GM18498 (cell line): ENCODE results near the gene SLC14A1.

ENCODE experiments used
- ATAC-seq: cut with Tn5 transposase; IDR thresholded peaks from one replicate; pipeline ENCODE4 v1.9.1; 2021; ENCODE audit warnings: mild to moderate bottlenecking, moderate library complexity; ENCODE audit not compliant: unreplicated experiment

SLC14A1 gene

DNA sequence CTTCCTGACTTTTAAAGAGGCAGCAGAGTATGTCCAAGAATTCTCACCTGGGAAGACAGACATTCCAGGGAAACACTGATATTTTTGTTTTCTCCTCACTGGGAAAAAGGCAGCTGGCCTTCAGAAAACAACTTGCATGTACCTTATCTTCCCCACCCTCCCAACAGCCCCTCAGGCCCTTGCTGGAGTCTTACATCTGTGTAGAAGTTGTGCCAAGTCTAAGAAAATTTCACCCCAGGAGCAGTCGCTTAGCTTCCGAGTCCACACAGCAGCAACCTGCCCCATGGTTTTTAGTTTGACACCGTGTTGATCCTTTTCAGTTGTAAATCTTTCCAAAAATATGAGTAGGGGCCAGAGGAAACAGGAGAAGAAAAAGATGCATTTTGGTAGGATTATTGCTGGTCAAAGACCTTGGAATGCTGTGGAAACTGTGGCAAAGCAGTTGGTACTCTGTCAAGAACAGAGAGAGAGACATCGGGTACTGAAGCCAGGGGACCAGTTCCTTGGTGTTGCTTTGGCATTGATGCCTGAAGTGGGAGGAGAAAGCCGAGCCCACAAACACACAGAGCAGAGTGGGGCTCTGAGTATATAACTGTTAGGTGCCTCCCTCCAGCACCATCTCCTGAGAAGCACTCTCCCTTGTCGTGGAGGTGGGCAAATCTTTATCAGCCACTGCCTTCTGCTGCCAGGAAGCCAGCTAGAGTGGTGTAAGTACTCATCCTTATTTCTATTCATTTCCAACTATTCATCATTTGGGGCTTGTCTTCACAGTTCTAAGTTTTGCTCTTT is at the start of gene SLC14A1:
SLC14A1 (plus strand) TSS at position 615 of the 789 bp plus-strand sequence. CDS start 6,140 bp downstream, outside the sequence.
- ATAC-seq = no peak

DNA sequence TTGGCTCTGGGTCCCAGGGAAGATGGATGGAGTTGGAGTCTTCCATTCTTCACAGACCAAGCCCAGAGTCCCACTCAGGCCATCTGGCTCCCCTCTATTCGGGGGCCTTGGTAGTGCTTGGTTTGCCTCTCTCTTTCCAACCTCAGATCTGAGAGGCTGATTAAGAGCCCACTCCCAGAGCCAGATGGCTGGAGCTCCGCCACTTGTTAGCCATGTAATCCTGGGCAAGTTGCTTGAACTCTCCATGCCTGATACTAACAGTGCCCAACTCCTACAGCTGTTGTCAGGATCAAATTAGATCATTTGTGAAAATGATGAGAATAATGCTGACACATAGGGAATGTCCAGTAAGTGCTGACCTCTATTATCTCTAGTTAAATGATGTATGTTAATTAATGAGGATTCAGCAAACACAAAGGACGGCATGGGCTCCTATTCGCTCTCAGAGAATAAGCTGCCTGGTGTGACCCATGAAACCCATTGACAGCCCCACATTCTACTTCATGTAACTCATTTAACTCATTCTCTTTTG is 46.6 kb upstream of the SLC14A1 start:
- no peak for ATAC-seq

DNA sequence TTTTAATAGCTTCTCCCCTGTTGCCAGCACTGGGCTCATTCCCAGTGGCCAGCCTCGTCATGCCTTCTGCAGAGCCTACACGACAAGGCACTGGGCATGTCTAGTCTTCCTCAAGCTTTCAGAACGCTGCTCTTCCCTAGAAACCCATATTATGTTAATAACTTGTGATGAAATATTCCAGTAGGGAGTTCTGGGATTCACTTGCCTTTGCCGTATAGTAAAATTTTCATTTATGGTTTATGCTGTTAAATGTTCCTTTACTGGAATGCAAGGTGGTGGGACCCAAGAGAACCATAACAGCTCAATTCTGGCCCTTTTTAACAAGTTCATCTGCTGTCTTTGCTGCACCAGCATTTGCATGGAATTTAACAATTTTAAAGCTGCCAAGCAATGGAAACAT is 45.5 kb upstream of the SLC14A1 start:
- ATAC-seq = no peak

DNA sequence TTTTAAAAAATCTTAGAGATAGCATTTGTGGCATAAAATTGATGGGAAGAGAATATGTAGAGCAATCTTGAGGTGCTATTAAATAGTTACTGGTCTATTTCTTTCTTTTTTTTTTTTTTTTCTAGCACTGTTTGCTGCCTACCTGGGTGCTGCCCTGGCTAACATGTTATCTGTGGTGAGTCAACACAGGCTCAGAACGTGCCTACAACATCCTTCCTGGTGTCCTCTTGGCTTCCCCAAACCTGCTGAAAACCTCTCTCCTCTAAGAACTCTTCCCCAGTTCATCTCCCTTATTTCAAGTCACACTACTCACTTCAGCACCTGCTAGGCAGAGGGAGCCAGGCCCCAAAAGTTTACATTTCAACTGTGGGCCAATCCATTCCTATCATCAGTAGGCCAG is 45.1 kb upstream of the SLC14A1 start:
- ATAC-seq = no peak

DNA sequence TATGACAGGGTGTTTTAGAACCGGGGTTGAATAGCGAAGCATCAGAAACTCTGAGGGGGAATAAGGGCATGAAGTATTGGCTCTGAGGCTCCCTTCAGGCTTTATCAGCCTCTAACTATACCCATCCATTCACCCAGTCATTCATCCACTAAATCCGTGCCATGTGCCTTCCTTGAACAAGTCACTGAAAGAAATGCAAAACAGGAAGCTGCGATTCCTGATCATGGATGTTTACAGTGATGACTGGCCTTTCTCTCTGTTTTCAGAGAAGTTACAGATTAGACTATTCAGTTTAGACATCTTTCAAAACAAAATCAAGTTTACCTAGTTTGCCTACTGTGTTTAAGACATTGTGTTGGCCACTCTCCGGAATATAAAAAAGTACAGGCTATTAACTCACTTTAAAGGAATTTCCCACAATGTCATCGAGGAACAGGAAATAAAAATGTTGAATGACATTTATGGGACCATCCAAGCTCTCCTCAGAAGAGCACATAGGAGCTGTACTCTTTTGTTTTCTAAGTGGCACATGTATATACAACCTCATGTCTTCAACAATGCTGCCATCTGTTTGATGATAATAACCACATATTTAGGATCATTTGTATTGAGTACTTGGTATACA is 43.8 kb upstream of the SLC14A1 start:
- no peak for ATAC-seq

DNA sequence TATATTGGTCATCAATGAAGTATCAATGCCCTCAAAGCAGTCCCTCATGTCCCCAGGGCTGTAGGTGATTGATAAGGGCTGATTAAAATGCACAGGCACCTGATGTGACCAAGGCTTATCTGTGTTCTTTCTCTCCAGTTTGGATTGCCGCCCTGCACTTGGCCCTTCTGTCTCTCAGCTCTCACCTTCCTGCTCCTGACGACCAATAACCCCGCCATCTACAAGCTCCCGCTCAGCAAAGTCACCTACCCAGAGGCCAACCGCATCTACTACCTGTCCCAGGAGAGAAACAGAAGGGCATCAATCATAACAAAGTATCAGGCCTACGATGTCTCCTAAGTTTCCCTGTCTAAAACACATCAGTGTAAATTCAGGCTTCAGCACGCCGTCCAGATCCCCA is 41.8 kb upstream of the SLC14A1 start:
- no peak for ATAC-seq

DNA sequence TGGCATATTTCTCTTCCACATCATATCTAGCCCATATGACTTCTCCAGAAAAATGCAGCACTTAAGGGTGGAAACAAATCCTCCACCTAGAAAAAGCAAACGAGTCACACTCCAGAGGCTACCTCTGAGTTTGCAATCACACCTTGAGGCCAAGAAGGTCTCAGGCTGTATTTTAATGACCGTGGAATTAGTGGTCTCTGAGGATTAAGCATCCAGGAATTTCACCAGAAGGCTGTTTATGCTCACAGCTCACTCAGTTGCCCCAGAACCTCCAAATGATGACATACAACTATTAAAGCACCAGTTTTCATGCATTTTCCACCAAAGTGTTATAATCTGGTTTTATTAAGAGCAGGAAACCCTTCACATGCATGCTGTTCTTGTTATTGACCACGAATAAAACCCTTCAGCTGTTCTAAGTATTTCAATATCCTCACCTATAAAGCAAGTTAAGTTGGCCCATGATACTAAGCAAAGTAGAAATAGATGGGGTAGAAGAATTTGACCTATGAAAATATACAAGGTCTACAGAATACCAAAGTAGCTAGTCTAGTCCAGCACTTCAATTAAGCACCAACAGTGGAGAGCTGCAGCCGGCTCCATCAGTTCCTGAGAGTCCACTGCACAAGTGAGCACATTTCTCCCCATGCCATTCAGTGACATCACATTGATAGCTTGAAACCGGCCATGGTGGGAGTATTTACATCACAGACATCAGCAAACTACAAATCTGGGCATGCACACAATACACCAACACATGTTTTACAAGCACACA is 39.5 kb upstream of the SLC14A1 start:
- ATAC-seq = no peak

DNA sequence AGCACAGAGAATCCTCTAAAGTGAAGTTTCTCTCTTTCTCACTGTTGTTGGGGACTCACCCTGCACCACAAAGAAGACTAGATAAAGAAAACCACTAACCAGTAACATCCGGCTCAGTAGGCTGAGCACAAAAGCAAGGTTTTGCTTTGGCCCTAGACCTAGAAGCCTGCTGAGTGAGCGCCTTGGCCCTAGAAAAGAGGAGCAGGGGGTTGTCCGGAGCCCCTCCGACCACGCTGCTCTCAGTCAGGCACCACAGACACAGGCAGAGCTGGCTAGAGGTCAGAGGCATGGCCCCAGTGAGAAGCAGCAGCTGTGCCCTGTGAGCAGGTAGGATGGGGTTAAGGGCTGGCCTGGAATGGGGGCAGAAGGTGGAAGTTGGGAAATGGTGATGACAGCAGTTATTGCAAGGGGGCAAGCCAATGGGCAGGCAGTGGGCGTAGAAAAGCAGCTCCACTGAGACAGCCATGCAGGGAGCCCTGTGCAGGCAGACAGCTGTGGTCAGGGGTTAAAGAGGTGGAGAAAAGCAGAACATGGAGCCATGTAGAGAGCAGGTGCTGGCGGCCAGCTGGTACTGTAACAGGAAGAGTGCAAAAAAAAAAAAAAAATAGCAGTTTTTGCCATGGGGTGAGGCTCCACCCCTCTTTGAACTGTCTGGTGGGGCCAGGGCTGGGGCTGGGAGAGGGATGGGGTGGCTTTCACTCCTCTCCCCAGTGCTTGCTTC is 36.9 kb upstream of the SLC14A1 start:
- ATAC-seq = peak; percentile 84

DNA sequence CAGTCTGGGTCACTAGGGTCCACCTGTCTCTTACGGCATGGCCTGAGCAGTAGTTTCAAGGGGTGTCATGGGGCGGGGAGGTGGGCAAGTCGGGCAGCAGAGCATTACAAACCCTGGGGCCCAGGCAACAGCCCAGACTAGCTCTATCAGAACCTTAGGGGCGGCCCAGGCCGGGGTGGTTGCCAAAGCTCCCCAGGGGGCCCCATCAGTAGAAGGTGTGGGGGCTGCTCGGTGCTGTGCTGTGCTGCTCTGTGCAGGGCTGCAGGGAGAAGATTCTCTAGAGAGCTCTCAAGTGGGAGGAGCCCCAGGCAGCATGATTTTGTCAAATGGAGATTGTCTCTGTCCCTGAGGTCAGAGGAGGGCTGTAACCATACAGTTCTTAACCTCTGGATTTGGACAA is 36.4 kb upstream of the SLC14A1 start:
- ATAC-seq = peak; percentile 33

DNA sequence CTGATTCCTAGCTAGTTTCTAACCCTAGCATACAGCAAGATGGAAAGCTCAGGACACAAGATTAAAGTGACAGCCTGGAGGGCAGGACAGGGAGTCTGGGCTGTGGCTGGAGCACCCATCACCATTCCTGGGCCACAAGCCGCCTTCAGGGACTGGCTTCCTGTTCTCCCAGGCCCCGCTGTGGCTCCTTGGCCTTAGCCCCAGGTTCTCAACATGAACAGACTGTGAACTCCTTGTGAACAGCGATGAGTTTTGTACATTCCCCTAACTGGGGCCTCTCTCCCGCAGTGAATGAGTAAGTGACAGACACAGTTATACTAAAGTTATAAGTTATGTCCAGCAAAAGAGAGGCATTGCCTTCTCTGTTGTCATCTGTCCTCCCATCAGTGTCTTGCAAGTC is 35.9 kb upstream of the SLC14A1 start:
- ATAC-seq = no peak

DNA sequence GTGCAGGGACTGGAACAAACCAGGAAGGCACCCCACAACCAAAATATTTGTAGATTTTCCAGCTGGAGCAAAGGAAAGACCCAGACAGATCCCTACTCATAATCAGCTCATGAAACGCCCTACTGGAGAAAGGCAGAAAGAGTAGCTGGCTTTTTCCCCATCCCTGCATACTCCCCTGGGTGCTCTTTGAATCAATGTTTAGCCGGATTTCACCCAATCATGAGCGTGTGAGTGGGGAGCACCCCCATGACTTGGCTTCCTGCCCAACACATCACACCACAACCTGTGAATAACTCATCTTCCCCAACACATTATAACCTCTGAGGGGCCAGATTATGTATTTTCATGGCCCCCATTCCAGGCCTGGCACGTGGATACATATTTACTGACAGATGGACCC is 35.1 kb upstream of the SLC14A1 start:
- ATAC-seq = no peak

DNA sequence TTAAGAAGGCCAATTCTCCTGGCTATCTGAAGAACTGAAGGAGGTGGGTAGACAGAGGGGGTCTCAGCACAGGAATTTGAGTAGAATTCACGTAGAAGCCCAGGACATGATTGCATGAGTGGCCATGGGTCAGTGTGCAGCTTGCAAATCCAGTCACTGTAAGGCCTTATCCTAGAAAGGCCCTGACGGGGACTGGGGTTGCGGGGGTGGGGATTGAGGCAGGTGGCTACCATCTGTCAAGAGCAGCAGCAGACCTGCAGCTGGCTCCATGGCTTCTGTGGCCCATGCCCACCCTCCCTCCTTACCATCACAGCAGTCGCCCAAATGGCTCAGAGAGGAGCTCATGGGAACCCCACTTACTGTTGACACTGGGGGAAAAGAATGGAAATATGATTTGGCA is 34.6 kb upstream of the SLC14A1 start:
- no peak for ATAC-seq

DNA sequence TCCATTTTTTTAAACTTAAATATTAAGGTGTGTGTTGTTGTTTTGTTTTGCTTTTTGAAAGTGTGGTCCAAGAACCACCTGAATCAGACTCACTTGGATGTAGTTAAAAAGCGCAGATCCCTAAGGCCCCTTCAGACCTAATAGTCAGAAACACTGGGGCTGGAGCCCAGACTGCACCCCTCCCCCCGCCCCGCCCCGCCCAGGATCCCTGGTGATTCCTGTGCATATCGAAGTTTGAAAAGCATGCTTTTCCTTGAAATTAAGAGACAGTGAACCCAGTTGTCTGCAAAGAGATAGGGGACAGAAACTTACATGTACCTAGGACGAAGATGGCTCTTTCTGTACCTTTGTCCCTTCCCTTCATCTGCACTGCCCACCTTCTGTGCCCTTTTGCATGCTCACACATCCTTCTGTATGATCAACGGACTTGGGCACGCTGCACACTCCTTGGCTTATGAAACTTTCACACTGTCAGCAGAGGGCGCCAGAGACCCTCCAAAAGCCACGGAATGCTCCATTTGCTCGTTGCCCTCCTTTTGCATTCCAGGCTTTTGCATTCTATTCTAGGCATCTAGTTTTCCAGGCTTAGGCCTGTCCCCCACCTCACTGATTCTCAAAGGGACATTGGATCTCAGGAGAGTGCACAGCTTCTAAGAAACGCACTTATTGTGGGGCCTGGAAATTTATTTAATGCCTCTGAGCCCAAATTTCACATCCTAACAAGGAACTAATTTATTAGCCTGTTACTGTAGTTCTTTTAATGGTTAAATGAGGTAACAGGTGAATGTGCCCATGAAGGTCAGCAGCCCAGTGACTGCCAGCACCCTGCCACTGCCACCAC is 32.8 kb upstream of the SLC14A1 start:
- ATAC-seq = no peak

DNA sequence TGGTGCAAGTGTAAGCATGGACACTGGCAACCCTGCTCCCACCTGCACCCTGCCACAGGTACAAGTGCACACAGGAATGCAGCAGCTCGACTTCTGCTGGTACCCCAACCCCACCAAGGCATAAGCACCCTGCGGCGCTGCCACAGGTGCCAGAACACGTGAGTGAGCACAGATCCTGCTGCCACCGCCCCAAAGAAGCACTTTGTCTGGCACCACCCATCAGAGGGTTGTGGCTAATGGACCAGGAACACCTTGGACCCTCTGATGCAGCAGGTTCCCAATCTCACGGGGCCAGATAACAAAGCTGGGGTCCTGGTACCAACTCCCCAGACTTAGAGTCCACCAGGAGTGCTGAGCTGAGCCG is 32.2 kb upstream of the SLC14A1 start:
- no peak for ATAC-seq

DNA sequence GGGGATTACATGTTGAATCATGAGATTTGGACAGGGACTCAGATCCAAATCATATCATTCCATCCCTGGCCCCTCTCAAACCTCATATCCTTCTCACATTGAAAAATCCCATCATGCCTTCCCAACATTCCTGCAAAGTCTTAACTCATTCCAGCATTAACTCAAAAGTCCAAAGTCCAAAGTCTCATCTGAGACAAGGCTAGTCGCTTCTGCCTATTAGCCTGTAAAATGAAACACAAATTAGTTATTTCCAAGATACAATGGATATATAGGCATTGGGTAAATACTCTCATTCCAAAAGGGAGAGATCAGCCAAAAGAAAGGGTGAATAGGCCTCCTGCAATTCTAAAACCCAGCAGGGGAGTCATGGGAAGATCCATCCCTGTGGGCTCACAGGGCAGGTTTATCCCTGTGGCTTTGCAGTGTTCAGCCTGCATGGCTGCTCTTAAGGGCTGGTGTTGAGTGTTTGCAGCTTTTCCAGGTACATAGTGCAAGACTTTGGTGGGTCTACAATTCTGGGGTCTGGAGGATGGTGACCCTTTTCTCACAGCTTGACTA is 21.2 kb upstream of the SLC14A1 start:
- no peak for ATAC-seq

DNA sequence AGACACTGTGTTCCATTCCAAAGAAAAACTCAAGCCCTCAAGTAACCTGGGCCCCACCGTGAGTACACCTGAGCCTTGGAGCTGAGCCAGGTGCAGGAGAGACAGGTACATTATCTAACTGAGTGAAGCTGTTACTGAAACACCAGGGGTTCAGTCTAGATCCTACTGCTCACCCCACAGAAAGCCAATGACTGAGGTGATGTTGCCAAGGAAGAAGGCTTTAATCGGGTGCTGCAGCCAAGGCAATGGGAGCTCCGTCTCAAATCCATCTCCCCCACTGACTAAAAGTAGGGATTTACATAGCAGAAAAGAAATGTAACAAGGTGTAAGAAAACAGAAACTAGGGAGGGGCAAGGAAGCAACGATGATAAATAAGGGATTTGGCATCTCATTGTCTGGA is 15.2 kb upstream of the SLC14A1 start:
- ATAC-seq = no peak

DNA sequence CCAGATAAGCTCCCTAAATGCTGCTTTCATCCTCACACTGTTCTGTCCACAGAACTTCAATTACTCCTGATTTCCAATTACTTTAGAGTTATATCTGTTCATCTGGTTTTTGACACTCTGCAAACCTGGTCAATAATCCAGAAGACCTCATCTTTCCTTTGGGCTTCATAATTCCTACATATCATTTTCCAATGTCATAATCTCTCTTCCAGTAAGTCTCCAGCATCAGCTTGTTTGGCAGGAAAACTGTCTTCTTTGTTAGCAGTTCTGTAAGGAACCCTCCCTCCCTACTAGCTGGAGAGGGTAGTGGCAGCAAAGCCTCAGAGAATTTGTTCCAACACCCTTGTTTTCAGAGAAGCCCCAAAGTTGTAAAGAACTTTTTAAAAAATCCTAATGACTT is 11.9 kb upstream of the SLC14A1 start:
- no peak for ATAC-seq

DNA sequence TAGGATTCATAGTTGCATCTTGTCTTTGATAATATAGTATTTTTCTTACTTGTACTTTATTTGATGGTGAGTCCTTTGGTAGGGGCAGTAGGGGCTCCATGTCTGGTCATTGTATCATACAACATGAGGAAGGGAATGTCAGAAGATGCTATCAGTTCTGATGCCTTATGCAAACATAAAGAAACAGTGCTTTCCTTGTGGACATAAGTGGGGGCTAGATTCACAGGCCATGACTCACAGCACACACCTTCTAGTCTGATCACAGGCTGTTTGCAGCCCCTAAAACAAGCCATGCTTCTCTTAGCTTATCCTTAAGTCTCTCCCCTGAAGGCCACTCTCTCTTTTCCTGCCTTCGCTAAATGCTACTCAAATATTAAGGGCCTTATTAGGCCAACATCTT is 10.7 kb upstream of the SLC14A1 start:
- ATAC-seq = no peak

DNA sequence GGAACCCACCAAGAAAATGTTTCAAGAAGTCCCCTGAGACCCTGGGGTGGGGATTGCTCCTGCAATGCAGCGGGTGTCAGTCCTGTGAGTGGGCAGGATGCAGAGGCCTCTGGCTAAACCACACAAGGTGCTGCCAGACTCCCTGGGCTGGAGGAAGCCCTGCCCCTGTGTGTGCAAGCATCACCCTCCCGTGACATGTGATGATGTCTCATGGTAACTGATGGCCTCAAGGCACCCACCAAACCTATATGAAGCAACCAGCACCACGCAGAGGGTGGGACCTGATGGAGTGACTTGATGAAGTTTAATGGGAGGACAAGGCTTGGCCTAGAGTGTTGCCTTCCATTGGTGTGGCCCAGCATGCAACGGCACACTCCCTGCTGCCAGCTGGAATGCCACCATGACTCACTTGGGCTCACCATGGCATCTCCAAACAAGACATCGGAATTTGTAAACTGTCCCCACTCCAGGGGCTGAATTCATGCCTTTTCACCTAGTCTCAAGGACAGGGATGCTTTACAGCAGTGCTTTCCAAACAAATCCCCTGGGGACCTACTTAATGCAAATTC is 8.7 kb upstream of the SLC14A1 start:
- ATAC-seq = no peak

DNA sequence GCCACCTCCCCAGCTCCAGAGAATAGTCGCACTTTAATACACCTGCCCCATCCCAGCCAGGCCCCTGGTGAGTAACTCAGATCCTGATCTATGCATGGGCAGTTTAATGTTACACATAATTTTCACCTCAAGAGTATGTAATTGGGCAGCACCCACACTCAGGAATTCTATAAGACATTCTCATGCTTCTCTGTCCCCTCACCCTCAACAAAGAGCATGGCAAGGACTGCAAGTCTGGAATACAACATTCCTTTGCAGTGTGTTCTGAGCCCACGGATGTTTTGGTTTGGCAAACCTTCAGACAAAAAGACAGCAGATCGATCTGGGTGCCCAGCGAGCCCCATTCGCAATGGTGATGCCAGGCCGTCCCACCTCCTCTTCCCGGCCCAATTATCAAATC is 4.9 kb upstream of the SLC14A1 start:
- no peak for ATAC-seq
